HepG2 (cell line): Measurements from ENCODE around the gene NUP133. TPM values are rescaled to one million over a fixed set of nuclear protein-coding genes. Genes with fewer than 3 reads are reported as not detected.

Experiments
- ATAC-seq: fragments of 200-7000 bp; cut with Tn5 transposase; 3 replicates; pipeline ENCODE4 v1.9.1; 2020; ENCODE audit warnings: mild to moderate bottlenecking, moderate library complexity
- BruUV-seq: library from RNA; stranded (reverse); fragments of 400-500 nt; replicated peaks from 2 replicates; lab custom pipeline; 2021; lab: Mats Ljungman, UMichigan
- CTCF ChIA-PET: fragments of 300-600 bp; formaldehyde crosslinking; extraction: SDS; loops from one replicate; lab custom pipeline; 2021; ENCODE audit warnings: low total read pairs, inconsistent platforms, low intra/inter-chr PET ratio; lab: Yijun Ruan, JAX
- POLR2A ChIA-PET: fragments of 350-600 bp; sonication (Branson Sonifier 250); formaldehyde crosslinking; loops from one replicate; lab custom pipeline; 2020; ENCODE audit warnings: antibody characterized with exemption, inconsistent platforms; lab: Yijun Ruan, JAX
- DNase-seq: peaks from one replicate; pipeline ENCODE4 v3.0.0-alpha.2; 2015; ENCODE audit warnings: low spot score
- FAIRE-seq: peaks from 3 replicates; lab custom pipeline; 2011; peaks lifted over from hg19 to GRCh38; lab: Jason Lieb, UNC
- H2AFZ ChIP-seq: one replicate; pipeline ENCODE4 v1.6.1; 2011; ENCODE audit warnings: low read length, inconsistent platforms
- H3K27ac ChIP-seq: fragments of 300-600 bp; 3 replicates; pipeline ENCODE4 v1.8.0; 2011; ENCODE audit warnings: mixed run types, mild to moderate bottlenecking, mixed read lengths, low read length, inconsistent platforms; ENCODE audit not compliant: insufficient read depth; ENCODE audit errors: extremely low read length
- H3K27me3 ChIP-seq, 2 experiments: fragments of 200-600 bp in 1 of 2; 2 replicates in 1 of 2; 3 replicates in 1 of 2; pipeline versions ENCODE4 v1.6.0 to v1.8.0; 2011; ENCODE audit warnings: low read length in 2 of 2, mild to moderate bottlenecking in 2 of 2, moderate library complexity in 2 of 2, inconsistent platforms in 1 of 2; ENCODE audit not compliant: insufficient read depth in 2 of 2, control insufficient read depth in 1 of 2
- H3K36me3 ChIP-seq, 2 experiments: fragments of 200-600 bp in 1 of 2; replicated peaks in 1 of 2; 2 replicates in 1 of 2; 3 replicates in 1 of 2; pipeline versions ENCODE4 v1.5.1 to v1.8.0; 2011; ENCODE audit warnings: low read length in 2 of 2, inconsistent platforms in 1 of 2; ENCODE audit not compliant: insufficient read depth in 2 of 2, control insufficient read depth in 1 of 2
- H3K4me1 ChIP-seq: 2 replicates; pipeline ENCODE4 v1.5.1; 2012; ENCODE audit warnings: low read length, inconsistent platforms; ENCODE audit not compliant: insufficient read depth
- H3K4me2 ChIP-seq: 2 replicates; pipeline ENCODE4 v1.6.0; 2011; ENCODE audit warnings: low read depth, low read length, inconsistent platforms
- H3K4me3 ChIP-seq, 3 experiments: fragments of 200-600 bp in 1 of 3; sonication (generic), shearing (Covaris generic) in 1 of 3; replicated peaks in 1 of 3; 2 replicates each; pipeline ENCODE4 v1.5.1; 2011 to 2016; ENCODE audit warnings: low read length in 3 of 3, inconsistent platforms in 2 of 3, low read depth in 2 of 3, mild to moderate bottlenecking in 2 of 3, control low read depth in 1 of 3, mixed read lengths in 1 of 3; ENCODE audit not compliant: insufficient read depth in 1 of 3
- H3K79me2 ChIP-seq: one replicate; pipeline ENCODE4 v1.6.1; 2011; ENCODE audit warnings: low read length, inconsistent platforms; ENCODE audit not compliant: insufficient read depth
- H3K9ac ChIP-seq: 2 replicates; pipeline ENCODE4 v1.6.0; 2011; ENCODE audit warnings: mild to moderate bottlenecking, low read depth, low read length, inconsistent platforms; ENCODE audit not compliant: insufficient read depth
- H3K9me3 ChIP-seq: 2 replicates; pipeline ENCODE4 v1.5.1; 2012; ENCODE audit warnings: mild to moderate bottlenecking, low read length
- H4K20me1 ChIP-seq: 2 replicates; pipeline ENCODE4 v1.6.0; 2011; ENCODE audit warnings: inconsistent platforms, mild to moderate bottlenecking, low read length, moderate library complexity; ENCODE audit not compliant: insufficient read depth
- ATF4 ChIP-seq, 2 experiments: fragments of 450-650 bp in 1 of 2; sonication (generic) in 1 of 2; formaldehyde crosslinking; IDR thresholded peaks; 2 replicates each; pipeline versions ENCODE4 v1.5.0 to v1.8.0; 2020 to 2022; ENCODE audit warnings: mild to moderate bottlenecking in 1 of 2, missing genetic modification reagents in 1 of 2
- BCL6 ChIP-seq: IDR thresholded peaks from 2 replicates; pipeline ENCODE4 v1.6.1; 2016; ENCODE audit warnings: missing genetic modification reagents, missing compliant biosample characterization
- JUNB ChIP-seq: sonication (generic); formaldehyde crosslinking; IDR thresholded peaks from 2 replicates; pipeline ENCODE4 v1.8.0; 2022; ENCODE audit warnings: missing genetic modification reagents, mild to moderate bottlenecking, borderline replicate concordance
- MAZ ChIP-seq, 2 experiments: sonication (generic) in 1 of 2; formaldehyde crosslinking in 1 of 2; IDR thresholded peaks; 2 replicates each; pipeline versions ENCODE4 v1.5.0 to v1.6.1; 2012 to 2020; ENCODE audit warnings: low read depth in 2 of 2, mild to moderate bottlenecking in 2 of 2, borderline replicate concordance in 1 of 2, improper control_type of control experiment in 1 of 2, low read length in 1 of 2, missing genetic modification reagents in 1 of 2, moderate library complexity in 1 of 2
- NR2F2 ChIP-seq: IDR thresholded peaks from 2 replicates; pipeline ENCODE4 v1.6.1; 2012; ENCODE audit warnings: low read depth, inconsistent platforms, borderline replicate concordance
- SALL2 ChIP-seq: sonication (generic); formaldehyde crosslinking; IDR thresholded peaks from 2 replicates; pipeline ENCODE4 v1.8.1; 2023; ENCODE audit warnings: mild to moderate bottlenecking, missing genetic modification reagents, inconsistent platforms
- ZFP36L1 ChIP-seq: sonication (generic); formaldehyde crosslinking; IDR thresholded peaks from 2 replicates; pipeline ENCODE4 v1.8.0; 2022; ENCODE audit warnings: mild to moderate bottlenecking, missing genetic modification reagents, moderate library complexity
- ZNF136 ChIP-seq: sonication (generic); formaldehyde crosslinking; IDR thresholded peaks from 2 replicates; pipeline ENCODE4 v1.8.1; 2022; ENCODE audit warnings: low read depth, mild to moderate bottlenecking, moderate library complexity, missing genetic modification reagents
- ZNF20 ChIP-seq: sonication (generic); formaldehyde crosslinking; IDR thresholded peaks from 2 replicates; pipeline ENCODE4 v1.4.0; 2020; ENCODE audit warnings: mild to moderate bottlenecking, moderate library complexity, missing genetic modification reagents
- ZNF496 ChIP-seq: sonication (generic); formaldehyde crosslinking; IDR thresholded peaks from 2 replicates; pipeline ENCODE4 v1.8.1; 2023; ENCODE audit warnings: mild to moderate bottlenecking, moderate library complexity, missing genetic modification reagents; ENCODE audit not compliant: insufficient replicate concordance
- ZNF713 ChIP-seq: sonication (generic); formaldehyde crosslinking; IDR thresholded peaks from 2 replicates; pipeline ENCODE4 v1.4.0; 2020; ENCODE audit warnings: mild to moderate bottlenecking, missing genetic modification reagents
- WGBS: methylation state at CpG from one replicate; pipeline ENCODE4 v1.1.6; 2017; ENCODE audit warnings: low lambda C conversion rate; 5-methylcytosine and 5-hydroxymethylcytosine counted together
- in situ Hi-C: cut with HindIII; loops from 2 replicates; pipeline ENCODE4 v1.10.0; 2017; ENCODE audit warnings: low pct_unique_long_range_greater_than_20kb; ENCODE audit not compliant: extremely low pct_ligation_motif_present
- intact Hi-C: fragments of 100-400 bp; cut with micrococcal nuclease; formaldehyde crosslinking; loops from one replicate; pipeline ENCODE4 v1.10.0; 2022; ENCODE audit not compliant: unreplicated experiment
- polyA plus RNA-seq, 8 experiments: library from polyadenylated mRNA; depleted of rRNA in 3 of 8; stranded (reverse) in 7 of 8; unstranded in 1 of 8; fragments of >200 nt; fragmentation: Illumina TruSeq in 4 of 8; extraction: Trizol in 4 of 8; gene quantifications; 2 replicates each; pipeline versions ENCODE4 v1.2.1 to v1.2.3, GENCODE V29; 2011 to 2016; ENCODE audit warnings: low read depth in 4 of 8, missing spikeins in 1 of 8, mixed read lengths in 1 of 8; ENCODE audit not compliant: insufficient read depth in 1 of 8
- total RNA-seq, 5 experiments: library from RNA; depleted of rRNA; stranded (reverse); fragments of >200 nt; fragmentation: Illumina TruSeq; extraction: Trizol; gene quantifications; 2 replicates each; pipeline ENCODE4 v1.2.3, GENCODE V29; 2016; ENCODE audit warnings: low read depth in 1 of 5

The NUP133 gene
- total and polyA plus RNA-seq, 2 of the 13 experiments (the other 11 are each of a cell fraction or from before 2014, with no cell fraction given) = 17.7 to 45.6 TPM

GRCh38 chr1:229554886-229555621 lies 46.9 kb upstream of the NUP133 start:
- DNase-seq = no peak
- BruUV-seq = no TSS peak
- no peak for FAIRE-seq
- in situ Hi-C loops (no loop called here), intact Hi-C loops (loop anchor here (5.0 kb wide), 1 partner anchor 48 kb away; the partner anchor contains the start of gene NUP133)
- no peak overlapping the region for H2AFZ ChIP-seq
- 86% methylated on average over 8 of the region's 10 CpGs for WGBS
- H3K79me2 ChIP-seq = peaks cover 61% of the 10 kb centered on the region
- ChIA-PET POLR2A (no interaction called here), CTCF (no interaction called here)
- H3K4me1 ChIP-seq = peaks cover 44% of the 10 kb centered on the region
- ATAC-seq = no peak
- H3K36me3 ChIP-seq = 0 out of 5 replicates have a peak, but pooled peaks cover 0 to 3% of the 10 kb centered on the region in 2 experiments
- H3K27me3 ChIP-seq = no peaks in the 10 kb centered on the region
- 0 out of 4 replicates have a peak, but pooled peaks of 1 of the 2 experiments have one; percentile 35 for TF ChIP-seq ATF4 (CRISPR knock-in tag; IDR thresholded peaks at IDR 0.05)
- TF ChIP-seq ZFP36L1 (CRISPR knock-in tag) = no peak
- H3K4me2 ChIP-seq = no peak overlapping the region; the same call in 1 of the 2 replicates
- no peak overlapping the region for H3K9ac ChIP-seq
- H3K9me3 ChIP-seq = no peaks in the 10 kb centered on the region
- H4K20me1 ChIP-seq = 0 out of 2 replicates have a peak, but pooled peaks cover 3% of the 10 kb centered on the region
- no peak overlapping the region for H3K27ac ChIP-seq
- no peak overlapping the region for H3K4me3 ChIP-seq

DNA sequence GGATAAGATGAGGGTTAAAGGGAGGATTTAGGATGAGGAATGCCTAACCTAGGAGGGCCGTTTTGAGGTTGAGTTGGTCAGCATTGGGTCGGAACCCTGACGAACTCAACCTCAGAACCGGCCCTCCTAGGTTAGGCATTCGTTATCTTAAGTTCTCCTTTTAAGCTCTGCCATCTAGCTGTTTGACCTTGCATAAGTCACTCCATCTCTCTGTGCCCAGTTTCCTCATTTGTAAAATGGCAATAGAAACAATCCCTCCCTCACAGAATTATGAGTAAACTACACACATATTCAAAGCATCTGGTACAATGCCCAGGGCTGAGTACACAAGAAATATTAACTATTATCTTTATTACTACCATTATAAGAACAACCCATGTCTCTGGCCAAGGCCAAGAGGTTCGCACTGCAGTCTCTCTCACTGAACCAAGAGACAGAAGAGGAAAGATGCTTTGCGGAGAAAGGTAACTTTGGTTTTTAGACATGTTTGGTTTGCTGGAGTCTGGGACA lies 45.5 kb upstream of the NUP133 start:
- no peak overlapping the region for H3K4me2 ChIP-seq
- intact Hi-C loops = no loop called here
- 96% methylated on average over 7 of the region's 7 CpGs for WGBS
- no peak overlapping the region for H3K4me3 ChIP-seq
- TF ChIP-seq BCL6 (CRISPR knock-in tag) (no peak), NR2F2 (no peak), ZNF496 (CRISPR knock-in tag) (no peak), ZNF20 (CRISPR knock-in tag) (no peak), ZNF713 (CRISPR knock-in tag) (no peak), MAZ (IDR thresholded peaks at IDR 0.05; ENCODE audit: borderline replicate concordance, low read depth, low read length) (no peak), MAZ (CRISPR knock-in tag; IDR thresholded peaks at IDR 0.05; ENCODE audit: low read depth) (no peak), JUNB (CRISPR knock-in tag) (no peak), ZNF136 (no peak), SALL2 (CRISPR knock-in tag) (no peak)
- CTCF ChIA-PET = no interaction called here
- H3K27me3 ChIP-seq = no peaks in the 10 kb centered on the region
- H3K9ac ChIP-seq = no peak overlapping the region
- H3K4me1 ChIP-seq = peaks cover 38% of the 10 kb centered on the region
- ATAC-seq (no peak), FAIRE-seq (no peak), DNase-seq (no peak)
- in situ Hi-C loops = no loop called here
- POLR2A ChIA-PET = no interaction called here
- H3K79me2 ChIP-seq = peaks cover 69% of the 10 kb centered on the region
- no peak overlapping the region for H2AFZ ChIP-seq
- H3K36me3 ChIP-seq = peaks cover 3 to 8% of the 10 kb centered on the region in 2 experiments; a peak in 4 of 5 replicates
- no TSS peak for BruUV-seq
- H3K27ac ChIP-seq = no peak overlapping the region
- no peaks in the 10 kb centered on the region for H3K9me3 ChIP-seq
- 0 out of 2 replicates have a peak, but pooled peaks cover 3% of the 10 kb centered on the region for H4K20me1 ChIP-seq
